ENCODE measurements around the gene PIRT. TPM values are rescaled to one million over a fixed set of nuclear protein-coding genes. Genes with fewer than 3 reads are reported as not detected.

PIRT gene
- total RNA-seq (2021; ENCODE audit: unreplicated experiment) = not detected
- polyA plus RNA-seq (2012; ENCODE audit: insufficient read length) = not detected
- Bru-seq, nascent RNA = not detected
- BruChase-seq, experiment 1, labeled RNA remaining after a 2-hour chase = not detected
- BruChase-seq, experiment 2, labeled RNA remaining after a 6-hour chase = not detected
- long read RNA-seq = 0 reads

GRCh38 chr17:10837921-10838320 is at the start of gene PIRT:
PIRT (minus strand) TSS chr17:10838087; CDS start chr17:10825645, 12,442 bp downstream.
- Histone ChIP-seq H3K27ac (ENCODE audit: low read length) (no peak within 1 kb of the TSS), H3K4me3 (ENCODE audit: low read depth in 2 of 2, low read length in 2 of 2) (no peak within 1 kb of the TSS), H3K27me3 (ENCODE audit: control insufficient read depth, insufficient read depth, low read length) (no peaks in the 10 kb centered on the region), H3K4me1 (ENCODE audit: control insufficient read depth, insufficient read depth, low read length) (no peaks in the 10 kb centered on the region), H3K36me3 (ENCODE audit: control insufficient read depth, insufficient read depth, low read length) (no peaks in the 10 kb centered on the region), H3K9me3 (ENCODE audit: control insufficient read depth, insufficient read depth, low read depth, low read length) (no peaks in the 10 kb centered on the region)
- no peak for DNase-seq (ENCODE audit: low read depth, low spot score)
- intact Hi-C loops (cut with micrococcal nuclease; ENCODE audit: unreplicated experiment) = no loop called here
- no TSS peak for BruUV-seq (replicated peaks)
- ChIA-PET POLR2A (no interaction called here), CTCF (no interaction called here)
- no peak for ATAC-seq
- in situ Hi-C loops (cut with HindIII; ENCODE audit: low pct_unique_long_range_greater_than_20kb, low sequenced_read_pairs) = no loop called here
- TF ChIP-seq, protein P1, sequence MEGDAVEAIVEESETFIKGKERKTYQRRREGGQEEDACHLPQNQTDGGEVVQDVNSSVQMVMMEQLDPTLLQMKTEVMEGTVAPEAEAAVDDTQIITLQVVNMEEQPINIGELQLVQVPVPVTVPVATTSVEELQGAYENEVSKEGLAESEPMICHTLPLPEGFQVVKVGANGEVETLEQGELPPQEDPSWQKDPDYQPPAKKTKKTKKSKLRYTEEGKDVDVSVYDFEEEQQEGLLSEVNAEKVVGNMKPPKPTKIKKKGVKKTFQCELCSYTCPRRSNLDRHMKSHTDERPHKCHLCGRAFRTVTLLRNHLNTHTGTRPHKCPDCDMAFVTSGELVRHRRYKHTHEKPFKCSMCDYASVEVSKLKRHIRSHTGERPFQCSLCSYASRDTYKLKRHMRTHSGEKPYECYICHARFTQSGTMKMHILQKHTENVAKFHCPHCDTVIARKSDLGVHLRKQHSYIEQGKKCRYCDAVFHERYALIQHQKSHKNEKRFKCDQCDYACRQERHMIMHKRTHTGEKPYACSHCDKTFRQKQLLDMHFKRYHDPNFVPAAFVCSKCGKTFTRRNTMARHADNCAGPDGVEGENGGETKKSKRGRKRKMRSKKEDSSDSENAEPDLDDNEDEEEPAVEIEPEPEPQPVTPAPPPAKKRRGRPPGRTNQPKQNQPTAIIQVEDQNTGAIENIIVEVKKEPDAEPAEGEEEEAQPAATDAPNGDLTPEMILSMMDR (IDR thresholded peaks at IDR 0.05) = no peak
- no peak for TF ChIP-seq REST (IDR thresholded peaks at IDR 0.05; ENCODE audit: insufficient read depth in 1 of 2, low read depth in 2 of 2, low read length in 1 of 2)
- no peak for TF ChIP-seq SIN3A (IDR thresholded peaks at IDR 0.05; ENCODE audit: borderline replicate concordance, insufficient read depth, low read depth, low read length)
- no peak for TF ChIP-seq POLR2AphosphoS5 (IDR thresholded peaks at IDR 0.05; ENCODE audit: low read depth, low read length)
- TF ChIP-seq TCF7L2 (IDR thresholded peaks at IDR 0.05; ENCODE audit: low read depth, low read length) = no peak

GRCh38 chr17:10881959-10882358 is 44.1 kb upstream of the PIRT start:
- in situ Hi-C loops (cut with HindIII; ENCODE audit: low pct_unique_long_range_greater_than_20kb, low sequenced_read_pairs) = no loop called here
- Histone ChIP-seq H3K27ac (ENCODE audit: low read length) (no peak overlapping the region), H3K27me3 (ENCODE audit: control insufficient read depth, insufficient read depth, low read length) (no peaks in the 10 kb centered on the region), H3K4me1 (ENCODE audit: control insufficient read depth, insufficient read depth, low read length) (no peaks in the 10 kb centered on the region), H3K9me3 (ENCODE audit: control insufficient read depth, insufficient read depth, low read depth, low read length) (no peaks in the 10 kb centered on the region), H3K4me3 (ENCODE audit: low read depth in 2 of 2, low read length in 2 of 2) (no peak overlapping the region), H3K36me3 (ENCODE audit: control insufficient read depth, insufficient read depth, low read length) (no peaks in the 10 kb centered on the region)
- no peak for DNase-seq (ENCODE audit: low read depth, low spot score)
- ChIA-PET POLR2A (no interaction called here), CTCF (no interaction called here)
- BruUV-seq (replicated peaks) = no TSS peak
- intact Hi-C loops (cut with micrococcal nuclease; ENCODE audit: unreplicated experiment) = no loop called here
- TF ChIP-seq SIN3A (IDR thresholded peaks at IDR 0.05; ENCODE audit: borderline replicate concordance, insufficient read depth, low read depth, low read length) = no peak
- TF ChIP-seq REST (IDR thresholded peaks at IDR 0.05; ENCODE audit: insufficient read depth in 1 of 2, low read depth in 2 of 2, low read length in 1 of 2) = no peak
- no peak for TF ChIP-seq POLR2AphosphoS5 (IDR thresholded peaks at IDR 0.05; ENCODE audit: low read depth, low read length)
- TF ChIP-seq, protein P1 (IDR thresholded peaks at IDR 0.05) = no peak
- no peak for TF ChIP-seq TCF7L2 (IDR thresholded peaks at IDR 0.05; ENCODE audit: low read depth, low read length)
- no peak for ATAC-seq

All from Panc1 (cell line).